Endothelial cell of umbilical vein (primary cell): ENCODE measurements around the gene CARD11. TPM values are rescaled to one million over a fixed set of nuclear protein-coding genes. Genes with fewer than 3 reads are reported as not detected.

Experiments used
- BruUV-seq: library from RNA; stranded (reverse); fragments of 400-500 nt; replicated peaks from 2 replicates; lab custom pipeline; 2021; lab: Mats Ljungman, UMichigan
- CTCF ChIA-PET: fragments of 300-600, 350-600 bp; sonication (Branson Sonifier 250); formaldehyde crosslinking; loops from one replicate; lab custom pipeline; 2021; ENCODE audit warnings: antibody characterized with exemption, inconsistent platforms; lab: Charles Lee
- POLR2A ChIA-PET: fragments of 300-600, 350-600 bp; sonication (Branson Sonifier 250); formaldehyde crosslinking; loops from one replicate; lab custom pipeline; 2021; ENCODE audit warnings: antibody characterized with exemption, inconsistent platforms; lab: Charles Lee
- DNase-seq: peaks from one replicate; pipeline ENCODE4 v3.0.0-alpha.2; 2011; ENCODE audit warnings: low read depth, low spot score
- FAIRE-seq: peaks from 2 replicates; lab custom pipeline; 2011; peaks lifted over from hg19 to GRCh38; lab: Jason Lieb, UNC
- H2AFZ ChIP-seq: 2 replicates; pipeline ENCODE4 v1.6.0; 2012; ENCODE audit warnings: low read depth, low read length, control low read depth, inconsistent platforms
- H3K27ac ChIP-seq: 2 replicates; pipeline ENCODE4 v1.5.1; 2011; ENCODE audit warnings: low read depth, mild to moderate bottlenecking, control low read depth, low read length, moderate library complexity; ENCODE audit not compliant: insufficient read depth
- H3K27me3 ChIP-seq, 2 experiments: 2 replicates each; pipeline versions ENCODE4 v1.6.0 to v1.6.1; 2011; ENCODE audit warnings: low read length in 2 of 2, mixed read lengths in 1 of 2; ENCODE audit not compliant: control insufficient read depth in 2 of 2, insufficient read depth in 2 of 2
- H3K36me3 ChIP-seq, 2 experiments: 2 replicates in 1 of 2; 3 replicates in 1 of 2; pipeline ENCODE4 v1.5.1; 2011; ENCODE audit warnings: low read length in 2 of 2, mild to moderate bottlenecking in 1 of 2, moderate library complexity in 1 of 2; ENCODE audit not compliant: control insufficient read depth in 2 of 2, insufficient read depth in 2 of 2; ENCODE audit errors: extremely low read depth in 1 of 2
- H3K4me1 ChIP-seq: 3 replicates; pipeline ENCODE4 v1.5.1; 2011; ENCODE audit warnings: mild to moderate bottlenecking, low read length; ENCODE audit not compliant: control insufficient read depth, insufficient read depth; ENCODE audit errors: extremely low read depth
- H3K4me2 ChIP-seq: 2 replicates; pipeline ENCODE4 v1.6.1; 2011; ENCODE audit warnings: low read length, control low read depth, mixed read lengths; ENCODE audit not compliant: insufficient read depth
- H3K4me3 ChIP-seq, 3 experiments: fragments of 200-600 bp in 1 of 3; sonication (generic), shearing (Covaris generic) in 1 of 3; replicated peaks in 1 of 3; 2 replicates each; pipeline ENCODE4 v1.5.1; 2011 to 2016; ENCODE audit warnings: control low read depth in 3 of 3, low read length in 3 of 3, mild to moderate bottlenecking in 2 of 3, inconsistent platforms in 1 of 3, low read depth in 1 of 3, moderate library complexity in 1 of 3; ENCODE audit not compliant: insufficient read depth in 1 of 3
- H3K79me2 ChIP-seq: 2 replicates; pipeline ENCODE4 v1.6.0; 2012; ENCODE audit warnings: low read length, inconsistent platforms; ENCODE audit not compliant: control insufficient read depth, insufficient read depth
- H3K9ac ChIP-seq: replicated peaks from 2 replicates; pipeline ENCODE3; 2011; ENCODE audit warnings: low read length, control low read depth; ENCODE audit not compliant: insufficient read depth; ENCODE audit errors: extremely low read depth
- H3K9me1 ChIP-seq: replicated peaks from 3 replicates; pipeline ENCODE4 v1.6.0; 2011; ENCODE audit warnings: mild to moderate bottlenecking, low read length; ENCODE audit not compliant: control insufficient read depth, insufficient read depth; ENCODE audit errors: extremely low read depth
- H3K9me3 ChIP-seq: replicated peaks from 2 replicates; pipeline ENCODE4 v1.5.1; 2012; ENCODE audit warnings: low read length, inconsistent platforms; ENCODE audit not compliant: control insufficient read depth, insufficient read depth
- H4K20me1 ChIP-seq: replicated peaks from 2 replicates; pipeline ENCODE3; 2011; ENCODE audit warnings: mild to moderate bottlenecking, low read length; ENCODE audit not compliant: control insufficient read depth, insufficient read depth; ENCODE audit errors: extremely low read depth
- EZH2 ChIP-seq: IDR thresholded peaks from 2 replicates; pipeline ENCODE4 v1.6.1; 2012; ENCODE audit warnings: borderline replicate concordance, low read depth, mild to moderate bottlenecking, moderate library complexity, low read length, inconsistent platforms; ENCODE audit not compliant: severe bottlenecking
- FOS ChIP-seq: IDR thresholded peaks from 2 replicates; pipeline ENCODE4 v1.6.1; 2011; ENCODE audit warnings: mild to moderate bottlenecking, low read length, moderate library complexity, borderline replicate concordance; ENCODE audit not compliant: insufficient read depth
- GATA2 ChIP-seq: IDR thresholded peaks from 2 replicates; pipeline ENCODE4 v1.7.0; 2011; ENCODE audit warnings: low read depth, mild to moderate bottlenecking, moderate library complexity, mixed read lengths, low read length; ENCODE audit not compliant: insufficient read length, insufficient read depth
- JUN ChIP-seq: IDR thresholded peaks from 2 replicates; pipeline ENCODE4 v1.6.1; 2011; ENCODE audit warnings: borderline replicate concordance, low read depth; ENCODE audit not compliant: insufficient read length, insufficient read depth
- MAX ChIP-seq: IDR thresholded peaks from 2 replicates; pipeline ENCODE4 v1.6.1; 2011; ENCODE audit not compliant: insufficient read depth, insufficient read length
- MYC ChIP-seq: IDR thresholded peaks from one replicate; pipeline ENCODE4 v1.6.1; 2011; ENCODE audit warnings: mild to moderate bottlenecking, low read depth, low read length
- POLR2A ChIP-seq: IDR thresholded peaks from 2 replicates; pipeline ENCODE4 v1.6.1; 2012; ENCODE audit warnings: low read depth, mild to moderate bottlenecking, control low read depth, low read length
- POLR2AphosphoS5 ChIP-seq: IDR thresholded peaks from 2 replicates; pipeline ENCODE4 v1.6.1; 2012; ENCODE audit warnings: low read depth, mild to moderate bottlenecking, control low read depth, low read length, moderate library complexity; ENCODE audit not compliant: insufficient read depth
- dilution Hi-C: fragments of 300-500 bp; cut with MboI; formaldehyde crosslinking; loops from one replicate; pipeline ENCODE4 v1.15.0; 2019; ENCODE audit warnings: low sequenced_read_pairs; ENCODE audit not compliant: extremely low pct_ligation_motif_present
- intact Hi-C: fragments of 100-400 bp; cut with micrococcal nuclease; formaldehyde crosslinking; loops from one replicate; pipeline ENCODE4 v1.10.0; 2022
- polyA plus RNA-seq, 4 experiments: library from polyadenylated mRNA; depleted of rRNA in 3 of 4; stranded (reverse) in 3 of 4; unstranded in 1 of 4; fragments of >200 nt; gene quantifications; 2 replicates each; pipeline versions ENCODE4 v1.2.1 to v1.2.3, GENCODE V29; 2011 to 2012; ENCODE audit warnings: missing spikeins in 1 of 4
- total RNA-seq: library from RNA; stranded (reverse); gene quantifications from 2 replicates; pipeline ENCODE4 v1.2.3, GENCODE V29; 2021
- TF ChIP-seq, protein P1 (sequence below), 2 donors: IDR thresholded peaks; 1 replicate in 1 of 2; 2 replicates in 1 of 2; pipeline ENCODE4 v1.5.1; 2011; ENCODE audit warnings: low read length in 2 of 2, mild to moderate bottlenecking in 2 of 2, moderate library complexity in 2 of 2, control low read depth in 1 of 2, inconsistent platforms in 1 of 2, low read depth in 1 of 2; ENCODE audit not compliant: insufficient read depth in 1 of 2; ENCODE audit errors: extremely low read depth in 1 of 2

The CARD11 gene
- total and polyA plus RNA-seq, 2 donors (not counting 3 experiments of a cell fraction or from before 2014, with no cell fraction given), result 20.4 to 41.8 TPM

GRCh38 chr7:2904202-2904601, 139.5 kb downstream of the CARD11 start:
- no peaks in the 10 kb centered on the region for H3K36me3 ChIP-seq

DNA sequence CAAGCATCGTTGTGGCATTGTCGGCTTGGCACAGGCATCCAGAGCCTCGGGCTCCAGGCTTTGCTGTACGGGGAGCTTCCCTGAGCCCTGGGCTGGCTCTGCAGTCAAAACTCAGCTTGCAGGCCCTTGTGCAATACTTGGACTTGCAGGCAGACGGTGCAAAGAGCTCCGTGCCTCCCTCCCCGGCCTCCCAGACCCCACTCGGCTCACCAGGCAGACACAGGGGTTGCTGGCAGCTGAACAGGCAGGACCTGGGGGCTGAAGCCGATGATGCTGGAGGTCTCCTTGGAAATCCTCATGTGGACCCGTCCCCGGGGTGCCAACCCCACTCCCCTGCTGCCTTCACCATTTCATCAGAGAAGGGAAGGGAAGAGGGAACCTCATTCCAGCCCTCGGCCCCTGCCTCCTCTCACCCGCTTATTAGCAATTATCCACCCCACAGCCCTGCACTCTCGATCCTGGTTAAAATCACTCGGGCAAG, 139.9 kb downstream of the CARD11 start:
- FAIRE-seq (no peak), DNase-seq (no peak)
- no peaks in the 10 kb centered on the region for H3K27me3 ChIP-seq
- no peak overlapping the region for H3K4me3 ChIP-seq
- no peak overlapping the region for H3K4me2 ChIP-seq
- H3K9me1 ChIP-seq, result no peaks in the 10 kb centered on the region
- H3K27ac ChIP-seq, result no peak overlapping the region
- H3K9me3 ChIP-seq, result no peaks in the 10 kb centered on the region
- dilution Hi-C loops, result no loop called here
- ChIA-PET CTCF (no interaction called here), POLR2A (no interaction called here)
- intact Hi-C loops, result no loop called here
- no peaks in the 10 kb centered on the region for H3K36me3 ChIP-seq
- H3K4me1 ChIP-seq, result no peaks in the 10 kb centered on the region
- no peak overlapping the region for H3K9ac ChIP-seq
- TF ChIP-seq MAX (no peak), POLR2AphosphoS5 (no peak), POLR2A (no peak), JUN (no peak), MYC (no peak), GATA2 (no peak), EZH2 (no peak), FOS (no peak)
- TF ChIP-seq, protein P1, sequence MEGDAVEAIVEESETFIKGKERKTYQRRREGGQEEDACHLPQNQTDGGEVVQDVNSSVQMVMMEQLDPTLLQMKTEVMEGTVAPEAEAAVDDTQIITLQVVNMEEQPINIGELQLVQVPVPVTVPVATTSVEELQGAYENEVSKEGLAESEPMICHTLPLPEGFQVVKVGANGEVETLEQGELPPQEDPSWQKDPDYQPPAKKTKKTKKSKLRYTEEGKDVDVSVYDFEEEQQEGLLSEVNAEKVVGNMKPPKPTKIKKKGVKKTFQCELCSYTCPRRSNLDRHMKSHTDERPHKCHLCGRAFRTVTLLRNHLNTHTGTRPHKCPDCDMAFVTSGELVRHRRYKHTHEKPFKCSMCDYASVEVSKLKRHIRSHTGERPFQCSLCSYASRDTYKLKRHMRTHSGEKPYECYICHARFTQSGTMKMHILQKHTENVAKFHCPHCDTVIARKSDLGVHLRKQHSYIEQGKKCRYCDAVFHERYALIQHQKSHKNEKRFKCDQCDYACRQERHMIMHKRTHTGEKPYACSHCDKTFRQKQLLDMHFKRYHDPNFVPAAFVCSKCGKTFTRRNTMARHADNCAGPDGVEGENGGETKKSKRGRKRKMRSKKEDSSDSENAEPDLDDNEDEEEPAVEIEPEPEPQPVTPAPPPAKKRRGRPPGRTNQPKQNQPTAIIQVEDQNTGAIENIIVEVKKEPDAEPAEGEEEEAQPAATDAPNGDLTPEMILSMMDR (IDR thresholded peaks at IDR 0.05; ENCODE audit: extremely low read depth in 1 of 2, insufficient read depth in 1 of 2, low read depth in 1 of 2, low read length in 2 of 2), result no peak
- no peak overlapping the region for H2AFZ ChIP-seq
- no peaks in the 10 kb centered on the region for H3K79me2 ChIP-seq
- H4K20me1 ChIP-seq, result no peaks in the 10 kb centered on the region
- no TSS peak for BruUV-seq

More at GRCh38 chr7:2904202-2904601, 139.5 kb downstream of the CARD11 start:
- H3K4me1 ChIP-seq, result no peaks in the 10 kb centered on the region
- no peak for DNase-seq
- ChIA-PET CTCF (no interaction called here), POLR2A (no interaction called here)
- dilution Hi-C loops, result no loop called here
- no peaks in the 10 kb centered on the region for H3K9me1 ChIP-seq
- FAIRE-seq, result no peak
- intact Hi-C loops, result no loop called here
- no peak for TF ChIP-seq MYC
- TF ChIP-seq, protein P1 (IDR thresholded peaks at IDR 0.05; ENCODE audit: extremely low read depth in 1 of 2, insufficient read depth in 1 of 2, low read depth in 1 of 2, low read length in 2 of 2), result no peak
- no peak for TF ChIP-seq EZH2
- TF ChIP-seq POLR2A, result no peak
- no peak for TF ChIP-seq FOS
- no peaks in the 10 kb centered on the region for H3K79me2 ChIP-seq
- H3K4me2 ChIP-seq, result no peak overlapping the region
- no peak overlapping the region for H3K27ac ChIP-seq
- no peak overlapping the region for H3K4me3 ChIP-seq
- H2AFZ ChIP-seq, result no peak overlapping the region
- H3K9me3 ChIP-seq, result no peaks in the 10 kb centered on the region
- no TSS peak for BruUV-seq
- no peak overlapping the region for H3K9ac ChIP-seq
- H4K20me1 ChIP-seq, result no peaks in the 10 kb centered on the region
- no peaks in the 10 kb centered on the region for H3K27me3 ChIP-seq
